Measurements from ENCODE around the gene C12orf75.
"Not testable (repeated sequence)": the region's sequence is repeated elsewhere in the genome, so short reads cannot be mapped to it uniquely, and the experiment has no call there.

Gene C12orf75

DNA sequence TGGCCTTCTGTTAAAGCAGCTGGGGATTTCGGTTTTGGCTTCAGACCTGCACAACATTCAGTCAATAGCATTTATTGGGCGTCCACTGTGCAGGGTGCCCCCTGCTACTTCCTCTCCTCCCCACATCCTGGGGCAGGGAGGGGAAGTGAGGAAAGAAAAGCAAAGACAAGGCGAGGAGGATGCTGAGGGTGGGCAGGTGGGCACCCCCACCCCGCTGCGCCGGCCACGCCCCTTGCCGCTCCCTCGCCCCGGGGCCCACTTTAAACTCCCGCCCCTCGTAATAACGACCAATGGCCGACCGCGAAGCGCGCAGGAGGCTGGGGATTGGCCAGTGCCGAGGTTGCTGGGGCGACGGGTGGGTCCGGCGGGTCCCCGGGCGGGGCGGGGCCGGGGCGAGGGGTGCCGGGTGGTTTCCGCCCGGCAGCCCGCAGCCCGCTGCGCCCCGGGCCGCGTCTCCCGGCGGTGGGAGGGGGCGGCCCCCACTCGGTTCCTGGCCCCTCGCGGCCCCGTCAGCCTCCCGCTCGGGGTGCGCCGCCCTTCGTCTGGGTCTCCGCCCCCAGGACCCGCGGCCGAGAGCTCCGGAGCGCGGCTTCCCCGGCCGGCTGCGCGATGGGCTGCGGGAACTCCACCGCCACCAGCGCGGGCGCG, at the start of gene C12orf75:
Gene C12orf75 (plus strand): TSS at position 409 of the 648 bp plus-strand sequence. CDS start 201 bp downstream, at position 610.
- peak; percentile 92 for DNase-seq

DNA sequence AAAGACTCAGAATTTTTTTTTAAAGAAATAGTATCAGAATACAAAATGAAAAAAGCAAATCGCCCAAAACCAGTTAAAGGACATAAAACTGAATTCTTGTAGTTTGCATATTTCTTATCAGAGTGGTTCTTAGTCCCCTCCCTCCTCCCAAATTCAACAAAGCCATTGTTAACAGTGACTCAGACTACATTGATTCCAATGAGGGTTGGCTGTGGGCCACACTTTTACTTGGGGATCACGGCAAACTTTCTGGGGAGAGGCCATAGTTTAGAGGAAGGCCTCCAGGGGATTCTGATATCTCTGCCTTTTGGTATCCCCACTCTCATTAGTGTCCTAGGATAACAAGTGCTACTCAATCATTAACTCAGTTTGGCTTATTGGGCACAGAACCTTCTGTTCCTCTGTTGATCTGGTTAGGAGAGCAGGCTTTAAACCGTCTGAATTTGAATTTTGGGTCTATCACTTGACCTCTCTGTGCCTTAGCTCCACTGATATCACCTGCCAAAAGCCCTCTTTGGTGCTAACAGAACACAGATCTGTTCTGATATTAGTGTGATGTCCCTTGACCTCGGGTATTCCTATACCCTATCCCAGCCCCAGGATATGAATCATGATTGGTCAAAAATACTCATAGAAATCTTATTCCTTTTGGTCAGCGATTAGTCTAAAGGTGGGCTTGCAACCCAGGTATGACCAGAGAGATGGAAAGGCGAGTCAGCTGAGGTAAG, 49.4 kb upstream of the C12orf75 start:
- DNase-seq, result no peak

DNA sequence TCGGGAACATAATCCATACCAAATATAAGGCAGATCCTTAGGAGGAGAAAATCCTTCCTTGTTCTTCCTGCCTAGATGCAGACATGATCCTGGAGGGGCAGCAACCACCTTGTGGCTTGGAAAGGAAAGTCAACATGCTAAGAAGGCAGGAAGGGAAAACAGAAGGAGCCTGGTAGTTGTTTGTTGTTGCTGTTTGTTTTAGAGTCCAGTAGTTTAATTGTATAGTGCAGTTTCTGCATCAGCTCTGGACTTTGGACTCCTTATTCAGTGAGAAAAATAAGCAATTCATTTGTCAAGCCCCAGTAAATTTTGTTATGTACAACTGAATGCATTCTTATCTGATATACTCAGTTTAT, 48.8 kb upstream of the C12orf75 start:
- DNase-seq, result no peak

DNA sequence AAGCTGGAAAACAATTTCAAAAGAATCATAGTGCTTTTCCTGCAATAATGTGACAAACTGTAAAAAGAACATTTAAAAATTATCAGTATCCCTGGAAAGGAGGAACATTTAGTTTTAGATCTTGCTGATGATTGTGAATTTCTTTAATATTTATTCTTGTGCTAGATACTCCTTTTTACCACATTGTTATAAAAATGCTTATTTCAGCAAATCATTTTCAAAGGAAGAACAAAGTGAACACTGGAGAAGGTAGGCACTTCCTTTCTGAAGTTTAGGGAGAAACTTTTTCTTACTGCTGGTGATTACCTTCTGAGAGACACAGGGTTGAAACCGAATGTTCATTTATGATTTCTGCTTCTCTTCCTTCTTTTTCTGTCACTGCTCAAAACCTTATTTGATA, 45.1 kb upstream of the C12orf75 start:
- DNase-seq, result no peak

DNA sequence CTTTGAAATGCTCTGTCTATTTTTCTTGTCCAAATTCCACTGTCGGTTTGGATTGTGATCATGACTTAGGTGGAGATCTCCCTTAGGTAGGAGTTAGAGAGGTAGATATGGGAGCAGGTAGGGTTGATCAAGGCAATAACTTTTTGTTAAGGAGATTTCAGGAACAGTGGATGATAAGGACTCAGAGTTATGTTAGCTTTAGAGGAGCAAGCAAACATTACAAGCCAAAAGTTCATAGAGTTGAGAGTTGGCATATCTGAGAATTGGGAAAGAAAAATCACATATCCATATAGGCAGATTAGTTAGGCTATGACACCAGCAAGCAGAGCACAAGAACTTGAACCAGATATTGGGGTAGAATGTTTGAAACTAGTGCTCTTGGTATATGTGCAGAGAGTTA, 43.1 kb upstream of the C12orf75 start:
- DNase-seq, result no peak

DNA sequence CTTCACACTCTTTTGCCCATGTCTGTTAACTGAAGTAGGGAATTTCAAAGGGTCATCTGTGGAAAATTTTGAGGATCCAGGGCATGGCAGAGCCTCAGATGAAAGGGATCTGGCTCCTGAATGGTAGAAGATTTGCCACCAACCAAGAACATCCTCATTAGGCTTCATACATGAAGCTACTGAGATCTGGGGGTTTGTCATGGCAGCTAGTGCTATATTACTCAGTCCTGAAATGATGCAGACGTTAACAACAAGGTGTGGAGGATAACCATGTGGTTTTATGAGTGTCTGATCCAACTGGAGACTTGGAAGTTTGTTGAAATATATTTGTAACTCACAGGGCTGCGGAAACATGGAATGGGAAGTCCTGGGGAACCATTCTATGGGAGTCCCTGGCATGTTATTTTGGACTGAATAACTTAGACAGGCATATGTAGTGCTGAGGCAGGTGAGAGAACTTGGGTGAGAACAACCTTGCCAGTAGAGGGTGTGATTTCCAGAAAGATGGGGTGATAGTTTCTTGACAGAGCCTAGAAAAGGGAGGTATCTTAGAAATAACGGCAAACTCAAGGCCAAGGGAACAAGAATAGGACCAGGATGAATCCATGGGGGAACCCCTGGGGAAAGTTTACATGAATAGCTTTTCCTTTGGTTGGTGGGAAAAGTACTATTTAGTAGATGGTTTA, 42.0 kb upstream of the C12orf75 start:
- peak; percentile 8 for DNase-seq

DNA sequence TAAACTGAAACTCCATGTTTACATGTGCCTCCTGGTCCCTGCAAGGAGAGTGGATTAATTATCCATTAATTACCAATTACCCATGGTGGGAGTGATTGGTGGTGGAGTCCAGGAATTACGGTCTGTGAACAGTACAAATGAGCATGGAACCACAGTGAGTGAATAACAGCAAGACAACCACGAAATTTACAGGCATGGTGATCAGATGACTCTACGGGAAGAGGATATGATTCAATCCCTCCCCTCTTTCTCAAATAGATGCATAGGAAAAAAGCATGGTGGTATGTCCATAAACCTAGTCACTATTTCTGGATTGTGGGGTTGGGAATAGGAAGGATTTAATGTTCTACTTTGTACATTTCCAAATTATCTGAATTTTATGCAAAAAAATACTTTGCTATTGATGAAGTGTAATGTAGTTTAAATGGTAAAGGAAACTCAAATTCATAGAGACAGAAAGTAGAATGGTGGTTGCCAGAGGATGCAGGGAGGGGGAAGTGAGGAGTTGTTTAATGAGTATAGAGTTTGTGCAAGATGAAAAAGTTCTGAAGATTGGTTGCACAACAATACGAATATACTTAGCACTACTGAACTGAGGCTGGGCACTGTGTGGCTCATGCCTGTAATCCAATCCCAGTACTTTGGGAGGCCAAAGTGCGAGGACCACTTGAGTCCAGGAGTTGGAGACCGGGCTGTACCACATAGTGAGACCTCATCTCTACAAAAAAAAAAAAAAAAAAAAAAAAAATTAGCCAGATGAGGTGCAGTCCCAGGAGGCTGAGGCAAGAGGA, 41.2 kb upstream of the C12orf75 start:
- no peak for DNase-seq

DNA sequence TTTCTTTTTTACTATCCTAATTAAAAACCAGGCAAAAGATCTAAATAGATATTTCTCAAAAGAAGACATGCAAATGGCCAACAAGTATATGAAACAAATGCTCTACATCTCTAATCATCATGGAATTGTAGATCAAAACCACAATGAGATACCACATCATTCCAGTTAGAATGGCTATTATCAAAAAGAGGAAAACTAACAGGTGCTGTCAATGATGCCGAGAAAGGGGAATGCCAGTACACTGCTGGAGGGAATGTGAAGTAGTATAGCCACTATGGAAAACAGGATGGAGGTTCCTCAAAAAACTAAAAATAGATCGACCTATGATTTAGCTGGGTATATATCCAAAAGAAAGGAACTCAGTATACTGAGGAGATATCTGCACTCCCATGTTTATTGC, 39.0 kb upstream of the C12orf75 start:
- no peak for DNase-seq

DNA sequence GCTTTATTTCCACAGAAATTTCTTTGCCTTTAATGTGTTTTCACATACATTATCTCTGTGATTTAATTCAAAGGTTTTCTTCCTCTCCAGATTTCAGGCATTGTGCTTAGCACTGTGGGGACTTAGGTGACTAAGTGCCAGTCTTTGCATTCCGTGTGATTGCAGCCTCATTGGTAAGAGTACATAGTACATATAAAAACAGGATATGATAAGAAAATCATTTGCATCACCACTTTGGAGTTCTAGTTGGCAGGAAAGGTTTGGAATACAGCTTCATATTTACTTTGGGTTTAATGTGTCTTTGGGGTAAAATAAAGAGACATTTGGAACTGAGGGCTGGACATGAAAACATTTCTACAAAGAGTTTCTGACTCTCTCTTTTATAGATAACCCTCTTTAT, 37.8 kb upstream of the C12orf75 start:
- no peak for DNase-seq

DNA sequence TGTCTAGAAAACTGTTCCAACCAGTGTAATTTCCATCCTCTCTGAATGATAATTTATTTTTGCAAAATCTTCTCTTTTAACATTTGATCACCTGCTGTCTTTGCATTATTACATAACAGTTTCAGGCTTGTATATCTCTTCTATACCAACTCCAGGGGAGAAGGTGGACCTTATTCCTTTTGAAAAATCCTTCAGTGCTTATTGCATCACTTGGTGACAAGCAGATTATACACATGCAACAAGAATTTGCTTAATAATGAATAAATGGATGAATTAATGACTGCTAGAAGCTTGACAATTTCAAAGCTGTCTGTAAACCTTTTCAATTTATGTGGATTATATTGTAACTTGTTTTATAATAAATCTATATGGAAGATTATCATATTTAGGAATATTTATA, 37.3 kb upstream of the C12orf75 start:
- no peak for DNase-seq

DNA sequence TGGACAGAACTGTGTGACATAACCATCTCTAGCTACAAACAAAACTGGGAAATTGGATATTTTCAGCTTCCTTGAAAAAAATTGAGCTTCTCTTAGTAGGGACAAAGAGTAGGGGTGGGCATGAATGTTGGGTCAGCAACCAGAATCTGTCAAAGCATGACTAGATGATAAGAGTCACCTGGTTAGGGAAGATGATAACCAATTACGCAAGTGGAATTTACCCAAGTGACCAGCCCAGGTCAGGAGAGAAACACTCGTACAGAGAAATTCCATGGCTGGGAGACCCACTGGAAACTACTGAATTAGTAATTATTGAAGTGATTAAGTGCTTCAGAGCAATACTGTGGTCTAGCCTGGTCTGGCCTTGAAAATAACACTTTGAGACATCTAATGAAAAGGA, 36.3 kb upstream of the C12orf75 start:
- no peak for DNase-seq

DNA sequence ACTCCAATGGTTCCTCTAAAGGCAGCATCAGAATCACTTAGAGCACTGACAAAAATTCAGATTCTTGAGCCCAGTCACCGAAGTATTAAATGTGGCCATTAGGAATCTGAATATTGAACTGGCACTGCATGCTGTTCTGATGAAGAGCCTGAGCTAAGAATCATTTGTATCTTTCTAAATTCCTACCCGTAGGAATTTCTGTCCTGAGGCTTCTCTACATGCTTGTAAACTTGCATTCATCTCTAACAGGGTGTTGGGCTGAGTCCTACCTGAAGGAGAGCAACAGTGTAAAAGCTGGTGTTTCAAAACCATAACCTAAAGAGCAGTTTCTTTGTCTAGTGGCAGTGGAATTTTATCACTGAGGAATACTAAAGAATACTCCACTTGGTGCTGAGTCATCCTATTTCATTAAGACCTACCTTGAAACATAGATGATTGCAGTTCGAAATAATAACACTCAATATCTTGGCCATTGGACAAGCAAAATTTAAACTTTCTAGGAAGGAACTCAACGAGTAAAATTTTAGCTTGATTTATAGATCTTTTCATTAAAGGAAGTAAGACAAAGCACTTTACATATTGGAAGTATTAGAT, 35.5 kb upstream of the C12orf75 start:
- DNase-seq, result no peak

DNA sequence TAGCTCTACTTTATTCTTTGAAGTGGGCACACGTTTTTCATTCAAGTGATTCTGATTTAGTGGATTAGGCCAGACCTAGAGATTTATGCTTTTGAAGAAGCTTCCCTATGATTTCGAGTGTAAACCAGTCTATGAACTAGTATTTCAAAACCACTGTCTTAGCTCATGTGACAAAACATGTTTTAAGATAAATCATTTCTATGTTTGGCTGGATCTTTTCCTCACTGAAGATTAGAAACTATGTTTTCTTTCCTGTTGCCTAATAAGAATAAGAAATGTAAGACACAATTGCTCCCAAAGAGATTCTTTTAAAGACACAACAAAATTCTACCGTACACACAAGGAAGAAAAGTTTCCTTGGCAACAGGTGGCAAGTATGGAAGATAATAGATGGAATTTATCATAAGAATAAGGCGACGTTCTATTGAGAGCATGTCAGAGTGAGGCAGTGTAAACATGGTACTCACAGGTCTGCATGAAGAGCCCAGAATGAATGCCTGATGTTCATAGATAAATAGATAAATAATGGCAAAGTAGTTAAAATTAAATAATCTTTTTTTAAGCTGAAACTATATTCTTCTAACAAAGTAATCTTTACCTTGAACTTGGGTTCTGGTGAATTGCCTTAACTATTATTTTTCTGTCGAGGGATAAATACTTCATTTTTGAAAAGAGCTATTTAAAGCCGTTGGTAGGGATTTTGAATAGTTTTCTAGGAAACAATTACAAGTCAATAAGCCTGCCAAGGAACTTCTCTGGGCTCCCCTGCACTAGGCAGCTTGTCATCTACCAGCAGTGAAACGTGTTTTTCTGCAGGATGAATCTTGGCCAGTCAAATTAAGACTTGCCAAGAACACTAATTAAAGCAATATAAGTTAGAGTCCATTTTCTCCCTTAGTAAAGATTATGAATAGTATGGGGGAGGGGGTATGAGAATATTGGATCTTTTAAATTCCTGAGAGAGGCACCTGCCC, 34.1 kb upstream of the C12orf75 start:
- DNase-seq, result no peak

DNA sequence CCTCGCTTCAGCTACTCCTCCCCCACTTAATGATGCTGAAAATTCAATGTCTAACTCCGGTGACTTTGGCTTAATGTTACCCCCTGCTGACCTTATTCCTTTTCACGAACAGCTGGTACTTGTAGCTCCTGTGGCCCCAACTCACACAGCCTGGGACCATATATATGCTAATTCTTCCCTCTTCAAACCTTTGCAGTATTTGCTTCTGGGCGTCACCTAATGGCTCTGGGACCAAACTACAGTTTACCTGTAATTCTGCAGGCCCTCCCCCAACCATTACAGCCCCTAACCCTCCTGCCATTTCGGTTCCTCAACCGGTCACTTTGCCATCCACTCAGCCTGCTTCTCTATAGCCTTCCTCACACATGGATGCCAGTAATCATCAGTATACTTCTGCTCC, 29.6 kb upstream of the C12orf75 start:
- DNase-seq, result no peak

DNA sequence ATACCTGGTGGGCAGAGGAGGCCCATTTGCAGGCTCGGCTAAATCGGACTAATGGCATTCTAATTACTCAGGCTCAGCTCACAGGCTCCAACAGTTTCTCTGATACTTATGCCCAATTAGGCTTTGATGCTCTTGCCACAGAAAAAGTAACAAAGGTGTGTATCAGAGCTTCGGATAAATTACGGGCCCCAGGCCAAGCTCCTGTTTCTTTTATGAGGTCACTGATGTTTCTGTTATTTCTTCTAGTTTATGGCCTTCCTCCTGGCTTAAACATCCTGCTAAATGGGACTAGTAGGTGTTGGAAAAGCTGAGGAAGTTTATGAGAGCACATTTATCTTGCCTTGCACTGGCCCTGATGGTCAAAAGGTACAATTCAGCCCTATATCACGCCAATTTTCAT, 28.8 kb upstream of the C12orf75 start:
- DNase-seq, result no peak

DNA sequence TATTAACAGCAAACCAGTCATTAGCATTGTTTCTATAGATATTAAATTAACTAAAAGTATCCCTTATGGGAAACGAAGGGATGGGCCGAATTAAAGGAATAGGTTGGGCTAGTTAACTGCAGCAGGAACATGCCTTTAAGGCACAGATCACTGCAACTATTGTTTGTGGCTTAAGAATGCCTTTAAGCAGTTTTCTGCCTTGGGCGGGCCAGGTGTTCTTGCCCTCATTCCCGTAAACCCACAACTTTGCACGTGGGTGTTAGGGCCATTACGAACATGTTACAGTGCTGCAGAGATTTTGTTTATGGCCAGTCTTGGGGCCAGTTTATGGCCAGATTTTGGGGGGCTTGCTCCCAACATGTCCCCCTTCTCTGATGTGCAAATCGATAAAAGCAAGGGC, 27.5 kb upstream of the C12orf75 start:
- DNase-seq, result not testable (repeated sequence)

DNA sequence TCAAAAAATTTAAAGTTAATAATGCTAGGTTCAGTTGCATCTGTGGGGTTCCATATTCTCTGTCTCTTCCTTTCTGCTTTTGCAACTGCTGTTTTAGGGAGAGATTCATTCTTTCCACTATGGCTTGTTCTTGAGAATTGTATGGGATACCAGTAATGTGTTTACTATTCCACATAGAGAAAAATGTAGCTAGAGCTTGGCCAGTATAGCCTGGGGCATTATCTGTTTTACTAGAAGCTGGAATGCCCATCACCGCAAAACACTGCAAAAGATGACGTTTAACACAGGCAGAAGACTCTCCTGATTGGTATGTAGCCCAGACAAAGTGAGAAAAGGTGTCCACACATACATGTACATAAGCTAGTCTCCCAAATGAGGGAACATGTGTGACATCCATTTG, 25.9 kb upstream of the C12orf75 start:
- not testable (repeated sequence) for DNase-seq

DNA sequence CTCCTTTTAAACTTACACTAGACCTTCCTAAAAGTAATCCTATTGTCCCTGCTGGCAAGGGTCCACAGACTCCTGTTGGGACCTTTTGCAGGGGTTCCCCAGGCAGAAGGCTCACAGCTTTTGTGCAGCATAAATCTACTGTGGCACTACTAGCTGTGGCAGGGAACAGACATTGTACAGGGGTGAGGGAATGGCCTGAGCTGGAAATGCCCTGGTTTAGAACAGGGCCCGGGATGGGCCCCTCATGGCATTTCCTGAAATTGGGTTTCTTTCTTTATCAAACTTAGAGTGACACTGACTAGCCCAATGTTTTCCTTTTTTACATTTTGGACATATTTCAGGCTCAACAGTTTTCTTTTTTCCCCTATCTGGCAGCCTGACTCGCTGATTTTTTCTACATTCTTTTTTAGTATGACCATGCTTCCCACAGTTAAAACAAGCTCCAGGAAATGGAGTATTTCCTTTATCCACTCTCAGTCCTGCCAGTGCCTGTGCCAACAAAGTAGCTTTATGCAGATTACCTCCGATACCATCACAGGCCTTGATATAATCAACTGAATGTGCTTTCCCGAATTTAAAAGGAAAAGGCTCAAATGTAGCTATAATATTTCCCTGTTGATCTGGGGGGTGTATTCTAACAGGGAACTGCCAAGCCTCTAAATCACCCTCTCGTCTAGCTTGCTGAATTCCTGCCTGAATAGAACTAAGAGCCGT, 22.7 kb upstream of the C12orf75 start:
- DNase-seq, result not testable (repeated sequence)

DNA sequence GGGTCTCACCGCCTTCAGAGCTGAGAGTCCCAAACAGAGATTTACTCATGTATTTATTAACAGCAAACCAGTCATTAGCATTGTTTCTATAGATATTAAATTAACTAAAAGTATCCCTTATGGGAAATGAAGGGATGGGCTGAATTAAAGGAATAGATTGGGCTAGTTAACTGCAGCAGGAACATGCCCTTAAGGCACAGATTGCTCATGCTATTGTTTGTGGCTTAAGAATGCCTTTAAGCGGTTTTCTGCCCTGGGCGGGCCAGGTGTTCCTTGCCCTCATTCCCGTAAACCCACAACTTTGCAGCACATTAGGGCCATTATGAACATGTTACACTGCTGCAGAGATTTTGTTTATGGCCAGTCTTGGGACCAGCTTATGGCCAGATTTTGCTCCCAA, 21.7 kb upstream of the C12orf75 start:
- DNase-seq, result not testable (repeated sequence)

DNA sequence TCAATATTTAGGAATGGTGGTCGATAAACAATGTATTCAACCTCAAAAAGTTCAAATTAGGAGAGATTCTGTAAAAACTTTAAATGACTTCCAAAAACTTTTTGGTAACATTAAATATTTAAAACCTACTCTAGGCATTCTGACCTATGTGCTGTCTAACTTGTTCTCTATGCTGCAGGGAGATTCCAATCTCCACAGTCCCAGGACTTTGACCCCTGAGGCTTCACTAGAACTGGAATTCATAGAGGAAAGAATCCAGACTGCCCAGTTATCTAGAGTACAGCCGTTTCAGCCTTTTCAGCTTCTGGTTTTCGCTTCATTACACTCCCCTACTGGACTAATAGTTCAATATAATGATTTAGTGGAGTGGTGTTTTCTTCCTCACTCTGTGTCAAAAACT, 21.1 kb upstream of the C12orf75 start:
- not testable (repeated sequence) for DNase-seq

DNA sequence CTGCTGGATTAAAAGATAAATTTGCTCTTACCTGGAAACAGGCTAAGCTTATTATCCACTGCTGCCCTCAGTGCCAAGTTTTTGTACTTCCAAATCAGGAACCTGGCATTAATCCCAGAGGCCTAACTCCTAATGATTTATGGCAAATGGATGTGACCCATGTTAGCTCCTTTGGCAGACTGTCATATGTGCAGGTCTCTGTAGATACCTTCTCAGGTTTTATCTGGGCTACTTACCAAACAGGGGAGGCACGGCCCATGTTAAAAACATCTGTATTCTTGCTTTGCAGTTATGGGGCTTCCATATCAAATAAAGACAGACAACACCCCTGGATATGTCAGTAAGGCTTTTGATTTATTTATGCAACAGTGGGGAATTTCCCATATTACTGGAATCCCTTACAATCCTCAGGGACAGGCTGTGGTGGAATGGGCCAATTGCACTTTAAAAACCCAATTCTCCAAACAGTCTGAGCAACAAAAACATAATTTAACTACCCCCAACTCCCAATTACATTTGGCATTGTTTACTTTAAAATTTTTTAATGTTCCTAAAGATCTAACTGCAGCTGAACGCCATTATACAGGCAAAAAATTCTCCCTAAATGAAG, 19.9 kb upstream of the C12orf75 start:
- not testable (repeated sequence) for DNase-seq
